ENCODE data around the gene OR6C3. TPM values are rescaled to one million over a fixed set of nuclear protein-coding genes. Genes with fewer than 3 reads are reported as not detected.
"Not testable (repeated sequence)": the region's sequence is repeated elsewhere in the genome, so short reads cannot be mapped to it uniquely, and the experiment has no call there.

Gene OR6C3
- not detected for total RNA-seq

GRCh38 chr12:55330446-55330845 is at the start of gene OR6C3:
TSS of gene OR6C3 (plus strand) at chr12:55330746. CDS start at chr12:55331701, 955 bp downstream.
- no peak for DNase-seq (ENCODE audit: low read depth in 2 of 3, low spot score in 2 of 3)

- no peak for DNase-seq (ENCODE audit: low read depth in 2 of 3, low spot score in 2 of 3)
These were observed 49.6 kb upstream of the OR6C3 start for GRCh38 chr12:55280991-55281390.

- no peak for DNase-seq (ENCODE audit: low read depth in 2 of 3, low spot score in 2 of 3)
These were observed 40.5 kb upstream of the OR6C3 start for GRCh38 chr12:55289999-55290398.

GRCh38 chr12:55296469-55296868 is 34.1 kb upstream of the OR6C3 start, which contains the start of gene OR6C6:
TSS of gene OR6C6 (minus strand) at chr12:55296569. CDS start at chr12:55295232, 1,337 bp downstream.
- no peak for DNase-seq (ENCODE audit: low read depth in 2 of 3, low spot score in 2 of 3)

GRCh38 chr12:55314043-55314442 is 16.5 kb upstream of the OR6C3 start, which contains the start of gene OR6C1:
TSS of gene OR6C1 (plus strand) at chr12:55314343. CDS start at chr12:55320600, 6,257 bp downstream.
- no peak for DNase-seq (ENCODE audit: low read depth in 2 of 3, low spot score in 2 of 3)

GRCh38 chr12:55320201-55320600 is 10.3 kb upstream of the OR6C3 start:
- no peak for DNase-seq (ENCODE audit: low read depth in 2 of 3, low spot score in 2 of 3)

GRCh38 chr12:55325801-55326200 is 4.7 kb upstream of the OR6C3 start:
- not testable (repeated sequence) for DNase-seq (ENCODE audit: low read depth in 2 of 3, low spot score in 2 of 3)

GRCh38 chr12:55336002-55336401 is 5.5 kb downstream of the OR6C3 start:
- DNase-seq (ENCODE audit: low read depth in 2 of 3, low spot score in 2 of 3): no peak

GRCh38 chr12:55355338-55355737 is 24.8 kb downstream of the OR6C3 start:
- not testable (repeated sequence) for DNase-seq (ENCODE audit: low read depth in 2 of 3, low spot score in 2 of 3)

- DNase-seq (ENCODE audit: low read depth in 2 of 3, low spot score in 2 of 3): no peak
These were observed 32.1 kb downstream of the OR6C3 start, which contains the start of gene OR6C75 for GRCh38 chr12:55362675-55363074. TSS of gene OR6C75 (plus strand) at chr12:55362975. CDS start at chr12:55365111, 2,136 bp downstream.

- no peak for DNase-seq (ENCODE audit: low read depth in 2 of 3, low spot score in 2 of 3)
These were observed 34.5 kb downstream of the OR6C3 start for GRCh38 chr12:55365086-55365485.

- no peak for DNase-seq (ENCODE audit: low read depth in 2 of 3, low spot score in 2 of 3)
These were observed 42.0 kb downstream of the OR6C3 start for GRCh38 chr12:55372521-55372920.

Other genes starting within 250 kb of the OR6C3 start
- not detected for gene OR9K2, start 204.3 kb upstream of the OR6C3 start, total RNA-seq
- gene OR10A7, start 109.7 kb upstream of the OR6C3 start, total RNA-seq: not detected
- not detected for gene OR6C74, start 86.1 kb upstream of the OR6C3 start, total RNA-seq
- gene OR6C6, start 34.2 kb upstream of the OR6C3 start, total RNA-seq: not detected
- not detected for gene OR6C1, start 16.4 kb upstream of the OR6C3 start, total RNA-seq
- gene OR6C75, start 32.2 kb downstream of the OR6C3 start, total RNA-seq: not detected
- gene OR6C65, start 69.8 kb downstream of the OR6C3 start, total RNA-seq: not detected
- not detected for gene OR6C76, start 95.5 kb downstream of the OR6C3 start, total RNA-seq
- not detected for gene OR6C2, start 113.3 kb downstream of the OR6C3 start, total RNA-seq
- not detected for gene OR6C70, start 139.4 kb downstream of the OR6C3 start, total RNA-seq
- not detected for gene OR6C68, start 161.6 kb downstream of the OR6C3 start, total RNA-seq
- gene OR6C4, start 218.9 kb downstream of the OR6C3 start, total RNA-seq: not detected
- gene OR2AP1, start 241.7 kb downstream of the OR6C3 start, total RNA-seq: not detected

Measured in hematopoietic multipotent progenitor cell (in vitro differentiated cells).